Iris pigment epithelial cell (primary cell): Measurements from ENCODE around the gene ENO1.
A peak's percentile ranks its signal among the peaks of the same experiment; 100 is the strongest.
"Not testable (repeated sequence)": the region's sequence is repeated elsewhere in the genome, so short reads cannot be mapped to it uniquely, and the experiment has no call there.

Experiments used
- DNase-seq: peaks from one replicate; pipeline ENCODE4 v3.0.0-alpha.2; 2011; ENCODE audit warnings: low read depth

Gene ENO1

DNA sequence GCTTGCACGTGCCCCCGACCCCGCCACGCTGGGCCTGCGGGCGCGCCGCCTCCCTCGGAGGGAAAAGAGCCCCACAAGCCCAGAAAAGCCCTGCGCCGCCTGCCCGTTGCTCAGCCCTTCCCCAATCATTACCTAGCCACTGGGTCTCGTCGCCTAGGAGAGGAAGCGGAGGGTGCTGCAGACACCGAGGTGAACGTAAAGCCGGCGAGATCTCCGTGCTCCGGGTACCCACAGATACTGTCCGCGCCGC is at the start of gene ENO1:
Gene ENO1 (minus strand): TSS at position 239 of the 250 bp plus-strand sequence. CDS start 3,778 bp downstream, outside the sequence.
- DNase-seq, result no peak

DNA sequence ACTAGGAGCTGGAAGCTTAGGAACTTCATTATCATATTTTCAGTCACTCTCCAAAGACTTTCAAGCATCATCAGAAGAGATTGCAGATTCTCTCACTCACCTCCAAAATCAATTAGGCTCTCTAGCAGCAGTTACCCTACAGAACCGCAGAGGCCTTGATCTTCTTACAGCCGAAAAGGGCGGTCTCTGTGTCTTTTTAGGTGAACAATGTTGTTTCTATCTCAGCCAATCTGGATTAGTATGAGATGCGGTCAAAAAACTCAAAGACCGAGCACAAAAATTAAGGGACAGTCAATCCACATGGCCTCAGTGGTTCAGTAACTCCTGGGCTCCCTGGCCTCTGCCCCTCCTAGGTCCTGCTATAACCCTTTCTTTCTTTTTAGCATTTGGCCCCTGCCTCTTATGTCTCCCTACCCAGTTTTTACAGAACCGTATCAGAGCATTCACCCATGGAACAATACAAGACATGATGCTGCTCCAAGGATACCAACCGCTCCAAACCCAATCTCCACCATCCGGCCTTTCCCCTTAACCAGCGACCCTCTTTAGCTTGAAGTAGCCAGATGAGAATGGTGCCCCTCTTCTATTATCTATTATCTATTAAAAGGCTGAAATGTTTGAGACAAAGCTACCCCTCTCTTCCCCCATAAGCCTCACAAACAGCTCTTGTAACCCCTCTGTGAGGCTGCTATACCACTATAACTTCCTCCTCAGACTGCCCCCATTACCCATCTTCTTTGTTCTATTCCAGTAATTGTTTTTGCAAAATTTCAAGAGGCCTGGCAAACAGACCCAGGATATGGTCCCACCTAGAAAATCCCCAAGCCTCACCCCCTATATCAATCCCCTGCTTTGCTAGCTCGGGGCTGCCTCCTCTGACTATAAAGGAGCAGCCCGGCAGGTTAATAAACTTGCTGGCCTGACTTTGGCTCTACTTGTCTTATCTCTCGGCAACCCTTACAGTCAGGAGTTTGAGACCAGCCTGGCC is 48.5 kb upstream of the ENO1 start:
- DNase-seq, result no peak

DNA sequence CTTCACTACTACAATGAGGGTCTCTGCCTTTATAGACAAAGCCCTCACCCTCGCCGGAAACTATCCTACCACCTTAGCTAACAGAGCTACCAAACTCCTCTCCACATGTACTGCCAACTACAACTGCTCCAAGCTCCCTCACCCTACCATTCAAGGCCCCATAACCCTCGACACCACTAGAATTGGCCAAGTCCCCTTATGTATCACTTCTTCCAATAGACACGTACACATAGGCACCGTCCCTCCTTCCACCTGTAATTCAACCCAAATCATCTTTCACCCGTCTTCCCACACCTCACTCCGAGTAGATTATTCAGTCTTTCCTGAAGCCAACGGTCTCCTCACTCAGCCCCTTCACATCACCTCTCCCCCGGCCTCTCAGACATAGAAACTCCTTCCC is 47.5 kb upstream of the ENO1 start:
- no peak for DNase-seq

DNA sequence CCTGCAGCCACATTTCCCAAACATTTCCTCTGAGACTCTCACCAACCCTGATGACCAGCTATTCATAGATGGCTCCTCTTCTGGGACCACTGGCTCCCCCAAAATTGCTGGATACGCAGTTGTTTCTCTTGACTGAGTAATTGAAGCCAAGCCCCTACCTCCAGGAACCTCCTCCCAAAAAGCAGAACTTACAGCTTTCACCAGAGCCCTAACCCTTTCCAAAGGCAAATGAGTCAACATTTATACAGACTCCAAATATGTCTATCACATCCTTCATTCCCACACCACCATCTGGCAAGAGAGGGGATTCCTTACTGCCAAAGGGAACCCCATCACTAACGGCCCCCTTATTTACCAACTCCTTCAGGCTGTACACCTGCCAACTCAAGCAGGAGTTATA is 46.9 kb upstream of the ENO1 start:
- no peak for DNase-seq

DNA sequence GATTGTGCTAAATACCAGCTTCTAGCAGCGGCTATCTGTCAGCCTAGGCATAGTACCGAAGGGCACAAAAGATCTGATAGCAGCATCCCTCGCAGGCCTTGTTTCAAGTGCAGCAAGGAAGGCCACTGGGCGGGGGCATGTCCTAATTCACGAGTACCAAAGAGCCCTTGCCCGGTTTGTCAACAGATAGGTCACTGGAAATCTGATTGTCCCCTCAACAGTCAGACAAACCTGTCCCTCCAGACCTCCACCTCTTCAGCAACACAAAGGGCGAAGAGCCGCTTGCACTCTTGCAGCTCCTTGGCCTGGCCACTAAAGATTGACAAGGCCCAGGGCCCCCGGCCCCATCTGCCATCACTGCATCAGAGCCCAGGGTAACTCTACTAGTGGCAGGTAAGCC is 44.5 kb upstream of the ENO1 start:
- DNase-seq, result no peak

DNA sequence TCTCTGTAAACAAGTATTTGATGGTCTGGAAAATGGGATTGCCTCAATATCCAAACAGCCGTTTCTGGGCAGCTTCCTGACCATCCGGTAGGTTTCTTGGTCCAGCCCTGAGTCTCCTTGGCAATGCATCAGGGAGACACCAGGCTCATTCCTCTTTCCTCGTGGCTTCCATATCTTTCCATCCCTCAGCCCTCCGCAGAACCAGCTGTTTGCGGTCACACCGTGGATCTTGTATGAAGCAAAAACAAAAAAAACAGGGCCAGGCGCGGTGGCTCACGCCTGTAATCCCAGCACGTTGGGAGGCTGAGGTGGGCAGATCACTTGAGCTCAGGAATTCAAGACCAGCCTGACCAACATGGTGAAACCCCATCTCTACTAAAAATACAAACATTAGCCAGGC is 39.0 kb upstream of the ENO1 start:
- not testable (repeated sequence) for DNase-seq

DNA sequence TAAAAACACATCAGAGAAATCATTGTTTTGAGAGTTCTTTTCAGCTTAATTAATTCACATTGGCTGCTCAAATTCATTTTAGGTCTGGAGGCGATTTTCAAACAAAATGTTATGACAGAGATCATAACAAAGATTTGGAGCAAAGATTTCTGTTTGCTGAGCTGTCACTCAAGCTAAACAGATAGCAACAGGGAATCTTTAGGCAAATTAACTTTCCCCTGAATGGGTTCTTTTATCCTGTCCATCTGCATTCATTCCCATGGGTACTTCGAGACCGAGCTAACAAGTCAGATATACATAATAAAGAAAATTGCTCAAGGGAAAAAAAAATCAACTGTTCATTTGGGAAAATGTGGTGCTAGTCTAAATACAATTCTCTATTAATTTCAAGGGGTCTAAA is 37.0 kb upstream of the ENO1 start:
- DNase-seq, result no peak

DNA sequence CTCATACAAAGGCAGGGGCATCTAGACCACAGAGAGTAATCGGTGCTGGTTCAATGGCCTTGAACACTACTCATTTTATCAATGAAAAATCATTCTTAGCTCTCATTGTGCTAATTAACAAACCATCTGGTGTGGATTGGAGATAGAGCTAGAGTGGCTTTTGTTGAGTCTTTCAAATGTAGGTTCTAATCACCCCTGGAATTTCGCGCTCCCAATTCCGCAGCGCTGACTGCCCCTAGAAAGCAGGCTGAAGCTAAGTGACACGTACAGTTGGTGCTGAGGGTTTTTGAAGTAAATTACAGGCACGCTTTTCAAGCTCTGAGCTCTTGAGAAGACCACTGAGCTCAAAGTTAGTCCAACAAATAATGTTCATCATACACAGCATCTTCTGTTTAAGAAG is 36.0 kb upstream of the ENO1 start:
- no peak for DNase-seq

DNA sequence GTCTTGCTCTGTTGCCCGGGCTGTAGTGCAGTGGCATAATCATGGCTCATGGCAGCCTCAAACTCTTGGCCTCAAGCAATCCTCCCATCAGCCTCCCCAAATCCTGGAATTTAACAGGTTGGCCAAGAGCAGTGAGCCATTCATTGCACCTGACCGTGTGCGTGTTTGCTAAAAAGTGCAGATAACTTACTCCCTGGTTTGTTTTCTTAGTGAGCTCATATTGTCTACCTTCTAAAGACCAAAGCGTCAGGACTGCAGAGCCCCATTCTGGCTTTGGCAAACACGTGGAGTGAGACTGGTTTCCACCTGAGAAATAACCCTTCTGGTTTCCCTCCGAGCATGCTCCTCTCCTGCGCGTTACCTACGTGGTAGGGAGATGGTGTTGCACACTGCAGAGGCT is 35.0 kb upstream of the ENO1 start:
- no peak for DNase-seq

DNA sequence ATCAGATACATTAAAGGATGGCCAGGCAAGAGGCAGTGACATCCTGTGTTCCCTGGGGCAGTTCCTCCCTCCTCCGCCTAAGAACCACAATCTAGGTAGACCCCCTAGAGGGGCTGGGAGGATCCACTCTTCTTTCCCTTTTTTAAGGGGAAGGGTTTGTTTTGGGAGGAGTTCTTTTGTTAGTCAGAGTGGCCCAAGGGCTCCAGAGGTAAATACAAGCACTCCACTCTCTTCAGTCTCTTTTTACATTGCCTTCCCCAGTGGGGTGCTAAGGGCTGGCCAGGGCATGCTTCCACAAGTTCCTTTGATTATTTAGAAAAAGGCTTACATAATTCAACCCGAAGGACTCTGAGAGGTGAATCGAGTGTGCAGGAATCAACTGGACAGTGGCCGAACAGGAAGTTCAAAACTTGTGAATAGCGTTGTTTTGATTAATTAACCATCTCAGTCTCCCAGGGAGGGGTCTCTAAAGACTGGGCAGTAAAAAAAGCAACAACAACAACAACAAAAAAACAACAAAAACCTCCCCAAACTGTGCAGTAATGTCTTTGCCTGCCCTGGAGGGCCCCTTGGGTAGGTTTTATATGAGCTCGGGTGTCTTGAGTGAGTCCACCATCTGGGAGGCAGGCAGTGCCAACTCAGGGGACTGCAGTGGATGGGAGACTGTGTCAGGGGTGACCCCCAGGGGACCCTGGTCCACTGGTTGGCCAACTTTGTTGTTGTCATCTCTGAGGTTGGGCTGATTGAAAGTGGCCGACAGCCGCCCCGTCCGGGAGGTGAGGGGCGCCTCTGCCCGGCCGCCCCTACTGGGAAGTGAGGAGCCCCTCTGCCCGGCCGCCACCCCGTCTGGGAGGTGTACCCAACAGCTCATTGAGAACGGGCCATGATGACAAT is 33.2 kb upstream of the ENO1 start:
- DNase-seq, result peak; percentile 38

DNA sequence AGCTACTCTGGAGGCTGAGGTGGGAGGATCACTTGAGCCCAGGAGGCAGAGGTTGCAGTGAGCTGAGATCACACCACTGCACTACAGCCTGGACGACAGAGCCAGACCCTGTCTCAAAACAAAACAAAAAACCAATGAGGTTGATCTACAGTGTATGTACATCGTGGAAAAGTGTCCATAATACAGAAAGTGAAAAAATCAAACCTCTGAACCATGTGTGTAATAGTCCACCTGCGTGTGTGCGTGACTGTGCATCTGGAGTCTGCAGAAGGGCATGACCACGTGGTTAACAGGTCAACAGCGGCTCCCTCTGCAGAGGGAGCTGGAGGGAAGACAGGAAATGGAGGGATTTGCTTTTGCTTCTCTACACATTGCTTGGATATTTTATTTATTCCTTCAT is 32.4 kb upstream of the ENO1 start:
- peak; percentile 75 for DNase-seq

DNA sequence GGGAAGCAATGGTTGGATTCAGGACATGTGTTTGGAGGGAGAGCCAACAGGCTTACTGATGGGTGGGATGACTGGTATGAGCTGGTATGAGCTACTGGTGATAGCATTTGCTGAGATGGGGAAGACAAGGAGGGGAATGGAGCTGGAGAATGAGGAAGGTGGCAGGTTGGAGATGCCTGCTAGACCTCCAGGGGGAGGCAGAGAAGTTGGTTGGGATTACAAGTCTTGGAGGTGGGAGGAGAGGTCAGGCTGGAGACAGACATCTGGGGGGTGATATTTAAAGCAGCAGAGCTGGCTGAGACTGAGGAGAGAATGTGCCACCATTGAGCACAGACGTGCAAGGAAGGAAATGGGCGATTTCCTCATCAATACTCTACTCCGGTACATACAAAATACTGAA is 31.8 kb upstream of the ENO1 start:
- DNase-seq, result no peak

DNA sequence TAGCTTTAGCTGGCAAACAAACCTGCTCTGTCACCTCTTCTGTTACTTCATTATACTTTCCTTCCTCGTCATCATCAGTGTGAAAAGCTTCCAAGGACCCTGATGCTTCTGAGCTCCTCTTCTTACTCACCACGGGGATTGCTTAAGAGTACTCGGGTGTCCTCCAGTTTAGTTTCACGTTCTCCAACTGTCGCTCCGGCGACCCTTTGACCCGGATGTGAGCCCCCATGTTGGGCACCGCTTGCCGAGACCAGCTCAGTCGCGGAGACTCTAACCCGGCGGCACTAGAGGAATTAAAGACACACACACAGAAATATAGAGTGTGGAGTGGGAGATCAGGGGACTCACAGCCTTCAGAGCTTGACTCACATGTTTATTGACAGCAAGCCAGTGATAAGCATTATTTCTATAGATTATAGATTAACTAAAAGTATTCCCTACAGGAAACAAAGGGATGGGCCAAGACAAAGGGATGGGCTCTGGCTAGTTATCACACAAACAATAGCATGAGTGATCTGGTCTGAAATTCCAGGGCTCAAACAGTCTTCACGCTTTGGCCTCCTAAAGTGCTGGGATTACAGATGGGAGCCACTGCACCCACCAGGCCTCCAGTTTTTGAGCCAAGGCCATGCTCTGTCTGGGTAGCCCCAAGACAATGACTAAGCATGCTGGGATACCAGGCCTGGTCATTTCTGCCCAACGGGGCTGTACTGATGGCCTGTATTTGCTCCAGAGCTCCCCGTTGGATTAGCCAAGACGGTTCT is 30.1 kb upstream of the ENO1 start:
- DNase-seq, result peak; percentile 79

DNA sequence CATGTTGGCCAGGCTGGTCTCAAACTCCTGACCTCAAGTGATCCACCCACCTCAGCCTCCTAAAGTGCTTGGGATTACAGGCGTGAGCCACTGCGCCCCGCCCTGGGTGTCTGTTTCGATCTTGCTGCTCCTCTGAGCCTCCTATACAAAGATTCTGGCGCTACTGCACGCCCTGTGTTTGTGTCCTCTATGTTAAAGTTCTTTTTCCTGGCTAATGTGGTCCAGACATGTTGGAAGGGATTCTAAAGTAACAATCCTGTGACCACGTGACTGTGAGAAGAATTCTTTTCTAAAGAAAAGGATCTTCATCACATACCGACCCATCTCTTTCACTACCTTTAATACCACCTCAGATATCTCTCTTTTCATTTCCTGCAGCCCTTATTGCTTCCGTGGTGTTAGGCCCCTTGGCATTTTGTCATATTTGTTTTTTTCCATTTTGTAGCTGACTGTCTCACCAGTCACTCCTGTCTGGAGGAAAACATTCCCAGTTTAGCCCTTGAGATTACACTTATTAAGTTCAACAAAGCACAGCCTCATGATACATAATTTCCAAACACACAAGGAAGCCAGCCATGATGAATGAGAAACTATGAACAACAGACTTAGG is 27.2 kb upstream of the ENO1 start:
- peak; percentile 72 for DNase-seq

DNA sequence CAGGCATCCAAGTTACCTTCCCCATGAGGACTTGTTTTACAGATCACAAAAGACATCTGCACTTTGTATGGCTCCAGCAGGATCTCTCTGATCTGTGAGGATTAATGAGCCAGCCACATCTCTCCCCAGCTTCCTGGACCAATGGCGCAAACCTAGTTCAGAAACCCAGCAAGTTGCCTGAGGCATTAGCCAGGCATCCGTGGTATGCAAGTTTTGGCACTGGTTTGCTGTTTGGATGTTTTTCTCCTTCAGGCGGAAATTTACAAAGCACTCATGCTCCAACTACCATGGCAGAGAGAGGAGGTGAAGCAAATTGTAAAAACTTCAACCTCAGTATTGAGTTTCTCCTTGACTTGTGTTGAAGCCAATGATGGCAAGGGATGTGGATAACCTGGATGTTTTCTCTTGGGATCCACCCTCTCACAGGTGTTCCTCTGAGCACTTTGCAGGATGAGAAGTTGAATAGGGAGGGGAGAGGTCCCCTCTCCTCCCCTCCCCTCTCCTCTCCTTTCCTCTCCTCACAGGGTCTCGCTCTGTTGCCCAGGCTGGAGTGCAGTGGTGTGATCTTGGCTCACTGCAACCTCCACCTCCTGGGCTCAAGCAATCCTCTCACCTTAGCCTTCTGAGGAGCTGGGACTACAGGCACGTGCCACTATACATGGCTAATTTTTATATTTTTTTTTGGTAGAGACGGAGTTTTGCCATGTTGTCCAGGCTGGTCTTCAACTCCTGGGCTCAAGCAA is 25.6 kb upstream of the ENO1 start:
- DNase-seq, result peak; percentile 99

DNA sequence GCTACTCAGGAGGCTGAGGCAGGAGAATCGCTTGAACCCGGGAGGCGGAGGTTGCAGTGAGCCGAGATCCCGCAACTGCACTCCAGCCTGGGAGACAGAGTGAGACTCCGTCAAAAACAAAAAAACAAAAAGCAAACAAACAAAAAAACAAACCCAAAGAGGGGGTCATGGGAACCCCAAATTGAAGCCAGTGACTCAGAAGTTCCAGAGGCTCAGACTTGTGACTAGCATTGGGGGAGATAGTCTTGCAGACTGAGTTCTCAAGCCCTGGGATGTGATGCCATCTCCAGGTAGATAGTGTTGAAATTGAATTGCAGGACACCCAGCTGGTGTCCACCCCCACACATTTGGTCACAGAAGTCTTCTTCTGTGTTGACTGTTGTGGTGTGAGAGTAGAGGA is 24.9 kb upstream of the ENO1 start:
- peak; percentile 86 for DNase-seq

DNA sequence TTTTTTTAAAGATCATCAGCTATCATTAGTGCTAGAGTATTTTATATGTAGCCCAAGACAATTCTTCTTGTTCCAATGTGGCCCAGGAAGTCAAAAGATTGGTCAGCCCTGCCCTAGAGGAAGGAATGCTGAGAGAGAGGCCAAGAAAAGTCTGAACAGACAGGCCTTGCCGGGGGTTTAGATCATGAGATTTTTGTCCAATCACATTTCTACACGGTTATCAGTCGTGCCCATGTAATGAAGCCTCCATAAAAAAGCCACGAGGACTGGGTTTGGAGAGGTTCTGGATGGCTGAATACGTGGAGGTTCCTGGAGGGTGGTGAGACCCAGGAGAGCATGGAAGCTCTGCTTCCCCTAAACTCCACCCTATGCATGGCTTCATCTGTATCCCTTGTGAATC is 24.3 kb upstream of the ENO1 start:
- peak; percentile 82 for DNase-seq

DNA sequence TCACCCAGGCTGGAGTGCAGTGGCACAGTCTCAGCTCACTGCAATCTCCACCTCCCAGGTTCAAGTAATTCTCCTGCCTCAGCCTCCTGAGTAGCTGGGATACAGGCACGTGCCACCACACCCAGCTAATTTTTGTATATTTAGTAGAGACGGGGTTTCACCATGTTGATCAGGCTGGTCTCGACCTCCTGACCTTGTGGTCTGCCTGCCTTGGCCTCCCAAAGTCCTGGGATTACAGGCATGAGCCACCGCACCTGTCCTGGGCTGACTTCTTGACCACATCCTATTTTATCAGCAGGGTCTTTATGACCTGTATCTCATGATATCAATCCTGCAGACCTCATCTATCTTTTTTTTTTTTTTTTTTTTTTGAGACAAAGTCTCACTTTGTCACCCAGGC is 22.2 kb upstream of the ENO1 start:
- DNase-seq, result not testable (repeated sequence)

DNA sequence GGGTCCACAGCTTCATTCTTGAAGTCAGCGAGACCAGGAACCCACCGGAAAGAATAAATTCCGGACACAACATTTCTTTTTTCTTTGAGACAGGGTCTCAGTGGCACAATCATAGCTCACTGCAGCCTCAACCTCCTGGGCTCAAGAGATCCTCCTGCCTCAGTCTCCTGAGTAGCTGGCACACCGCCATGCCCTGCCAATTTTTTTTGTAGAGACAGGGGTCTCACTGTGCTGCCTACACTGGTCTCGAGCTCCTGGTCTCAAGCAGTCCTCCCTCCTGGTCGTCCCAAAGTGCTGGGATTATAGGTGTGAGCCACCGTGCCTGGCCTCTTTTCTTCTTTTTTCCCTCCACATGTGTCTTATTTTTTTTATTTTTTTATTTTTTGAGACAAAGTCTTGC is 20.6 kb upstream of the ENO1 start:
- DNase-seq, result no peak

DNA sequence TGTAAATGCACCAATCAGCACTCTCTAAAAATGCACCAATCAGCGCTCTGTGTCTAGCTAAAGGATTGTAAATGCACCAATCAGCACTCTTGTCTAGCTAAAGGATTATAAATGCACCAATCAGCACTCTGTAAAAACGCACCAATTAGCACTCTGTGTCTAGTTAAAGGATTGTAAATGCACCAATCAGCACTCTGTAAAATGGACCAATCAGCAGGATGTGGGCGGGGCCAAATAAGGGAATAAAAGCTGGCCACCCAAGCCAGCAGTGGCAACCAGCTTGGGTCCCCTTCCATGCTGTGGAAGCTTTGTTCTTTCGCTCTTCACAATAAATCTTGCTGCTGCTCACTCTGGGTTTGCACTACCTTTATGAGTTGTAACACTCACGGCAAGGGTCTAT is 19.9 kb upstream of the ENO1 start:
- DNase-seq, result not testable (repeated sequence)

DNA sequence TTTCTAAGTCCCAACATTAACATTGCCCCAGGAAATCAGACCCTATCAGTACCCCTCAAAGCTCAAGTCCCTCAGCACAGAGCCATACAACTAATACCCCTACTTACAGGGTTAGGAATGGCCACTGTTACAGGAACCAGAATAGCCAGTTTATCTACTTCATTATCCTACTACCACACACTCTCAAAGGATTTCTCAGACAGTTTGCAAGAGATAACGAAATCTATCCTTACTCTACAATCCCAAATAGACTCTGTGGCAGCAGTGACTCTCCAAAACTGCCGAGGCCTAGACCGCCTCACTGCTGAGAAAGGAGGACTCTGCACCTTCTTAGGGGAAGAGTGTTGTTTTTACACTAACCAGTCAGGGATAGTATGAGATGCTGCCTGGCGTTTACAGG is 19.0 kb upstream of the ENO1 start:
- not testable (repeated sequence) for DNase-seq
